ENCODE data around the gene ITPR2. TPM values are rescaled to one million over a fixed set of nuclear protein-coding genes. Genes with fewer than 3 reads are reported as not detected.

ITPR2 gene
- total RNA-seq, 1 donor from 2014 or later: 14.6 TPM

GRCh38 chr12:26630546-26631027, 202.4 kb downstream of the ITPR2 start:
- no peak overlapping the region for H3K9ac ChIP-seq (ENCODE audit: low read depth in 1 of 3, low read length in 3 of 3)
- H3K4me3 ChIP-seq (ENCODE audit: low read length in 3 of 3): peak overlapping the region in 1 of 3 donors; percentile 24
- H3K27ac ChIP-seq (ENCODE audit: low read depth, low read length): no peak overlapping the region
- H3K4me1 ChIP-seq (ENCODE audit: control insufficient read depth in 3 of 3, insufficient read depth in 3 of 3, low read length in 3 of 3): peaks cover 0 to 3% (median 0%) of the 10 kb centered on the region in 3 donors
- H3K27me3 ChIP-seq (ENCODE audit: control insufficient read depth in 3 of 3, insufficient read depth in 3 of 3, low read length in 3 of 3): no peaks in the 10 kb centered on the region
- H3K9me3 ChIP-seq (ENCODE audit: control insufficient read depth in 3 of 3, low read length in 3 of 3): no peaks in the 10 kb centered on the region
- peaks cover 0 to 2% (median 0%) of the 10 kb centered on the region in 3 donors for H3K36me3 ChIP-seq (ENCODE audit: control insufficient read depth in 3 of 3, insufficient read depth in 3 of 3, low read length in 3 of 3)

GRCh38 chr12:26629864-26630263, 203.1 kb downstream of the ITPR2 start:
- H3K9me3 ChIP-seq (ENCODE audit: control insufficient read depth in 3 of 3, low read length in 3 of 3): no peaks in the 10 kb centered on the region
- H3K9ac ChIP-seq (ENCODE audit: low read depth in 1 of 3, low read length in 3 of 3): no peak overlapping the region
- no peaks in the 10 kb centered on the region for H3K27me3 ChIP-seq (ENCODE audit: control insufficient read depth in 3 of 3, insufficient read depth in 3 of 3, low read length in 3 of 3)
- H3K36me3 ChIP-seq (ENCODE audit: control insufficient read depth in 3 of 3, insufficient read depth in 3 of 3, low read length in 3 of 3): peaks cover 0 to 2% (median 0%) of the 10 kb centered on the region in 3 donors
- peaks cover 0 to 3% (median 0%) of the 10 kb centered on the region in 3 donors for H3K4me1 ChIP-seq (ENCODE audit: control insufficient read depth in 3 of 3, insufficient read depth in 3 of 3, low read length in 3 of 3)
- H3K4me3 ChIP-seq (ENCODE audit: low read length in 3 of 3): no peak overlapping the region
- H3K27ac ChIP-seq (ENCODE audit: low read depth, low read length): no peak overlapping the region

GRCh38 chr12:26628234-26628633, 204.8 kb downstream of the ITPR2 start:
- H3K4me1 ChIP-seq (ENCODE audit: control insufficient read depth in 3 of 3, insufficient read depth in 3 of 3, low read length in 3 of 3): peaks cover 0 to 3% (median 0%) of the 10 kb centered on the region in 3 donors

GRCh38 chr12:26627335-26627734, 205.7 kb downstream of the ITPR2 start:
- Histone ChIP-seq H3K9me3 (ENCODE audit: control insufficient read depth in 3 of 3, low read length in 3 of 3) (no peaks in the 10 kb centered on the region), H3K27me3 (ENCODE audit: control insufficient read depth in 3 of 3, insufficient read depth in 3 of 3, low read length in 3 of 3) (no peaks in the 10 kb centered on the region), H3K4me3 (ENCODE audit: low read length in 3 of 3) (no peak overlapping the region), H3K27ac (ENCODE audit: low read depth, low read length) (no peak overlapping the region), H3K9ac (ENCODE audit: low read depth in 1 of 3, low read length in 3 of 3) (no peak overlapping the region), H3K4me1 (ENCODE audit: control insufficient read depth in 3 of 3, insufficient read depth in 3 of 3, low read length in 3 of 3) (peaks cover 0 to 3% (median 0%) of the 10 kb centered on the region in 3 donors), H3K36me3 (ENCODE audit: control insufficient read depth in 3 of 3, insufficient read depth in 3 of 3, low read length in 3 of 3) (peaks cover 0 to 2% (median 0%) of the 10 kb centered on the region in 3 donors)

More at GRCh38 chr12:26628234-26628633, 204.8 kb downstream of the ITPR2 start:
- Histone ChIP-seq H3K4me3 (ENCODE audit: low read length in 3 of 3) (no peak overlapping the region), H3K36me3 (ENCODE audit: control insufficient read depth in 3 of 3, insufficient read depth in 3 of 3, low read length in 3 of 3) (peaks cover 0 to 2% (median 0%) of the 10 kb centered on the region in 3 donors), H3K27ac (ENCODE audit: low read depth, low read length) (no peak overlapping the region), H3K9me3 (ENCODE audit: control insufficient read depth in 3 of 3, low read length in 3 of 3) (no peaks in the 10 kb centered on the region), H3K9ac (ENCODE audit: low read depth in 1 of 3, low read length in 3 of 3) (no peak overlapping the region), H3K27me3 (ENCODE audit: control insufficient read depth in 3 of 3, insufficient read depth in 3 of 3, low read length in 3 of 3) (no peaks in the 10 kb centered on the region)

DNA sequence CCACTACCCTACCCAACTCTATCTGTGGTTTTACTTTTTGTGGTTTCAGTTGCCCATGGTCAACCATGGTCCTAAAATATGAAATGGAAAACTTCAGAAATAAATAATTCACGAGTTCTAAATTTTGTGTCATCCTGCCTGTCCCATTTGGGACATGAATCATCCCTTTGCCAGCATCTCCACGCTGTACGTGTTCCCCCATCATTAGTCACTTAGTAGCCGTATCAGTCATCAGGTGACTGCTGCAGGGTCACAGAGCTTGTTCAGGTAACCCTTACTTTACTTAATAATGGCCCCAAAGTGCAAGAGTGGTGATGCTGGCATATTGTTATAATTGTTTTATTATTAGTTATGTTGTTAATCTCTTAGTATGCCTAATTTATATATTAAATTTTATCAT, 209.9 kb downstream of the ITPR2 start:
- no peak overlapping the region for H3K27ac ChIP-seq (ENCODE audit: low read depth, low read length)
- H3K27me3 ChIP-seq (ENCODE audit: control insufficient read depth in 3 of 3, insufficient read depth in 3 of 3, low read length in 3 of 3): no peaks in the 10 kb centered on the region
- H3K4me1 ChIP-seq (ENCODE audit: control insufficient read depth in 3 of 3, insufficient read depth in 3 of 3, low read length in 3 of 3): peaks cover 2 to 4% (median 4%) of the 10 kb centered on the region in 3 donors
- H3K4me3 ChIP-seq (ENCODE audit: low read length in 3 of 3): no peak overlapping the region
- no peaks in the 10 kb centered on the region for H3K9me3 ChIP-seq (ENCODE audit: control insufficient read depth in 3 of 3, low read length in 3 of 3)
- peaks cover 3 to 10% (median 7%) of the 10 kb centered on the region in 3 donors for H3K36me3 ChIP-seq (ENCODE audit: control insufficient read depth in 3 of 3, insufficient read depth in 3 of 3, low read length in 3 of 3)
- no peak overlapping the region for H3K9ac ChIP-seq (ENCODE audit: low read depth in 1 of 3, low read length in 3 of 3)

- peaks cover 3 to 10% (median 7%) of the 10 kb centered on the region in 3 donors for H3K36me3 ChIP-seq (ENCODE audit: control insufficient read depth in 3 of 3, insufficient read depth in 3 of 3, low read length in 3 of 3)
- H3K9ac ChIP-seq (ENCODE audit: low read depth in 1 of 3, low read length in 3 of 3): no peak overlapping the region
- no peak overlapping the region for H3K4me3 ChIP-seq (ENCODE audit: low read length in 3 of 3)
- H3K9me3 ChIP-seq (ENCODE audit: control insufficient read depth in 3 of 3, low read length in 3 of 3): no peaks in the 10 kb centered on the region
- H3K4me1 ChIP-seq (ENCODE audit: control insufficient read depth in 3 of 3, insufficient read depth in 3 of 3, low read length in 3 of 3): peaks cover 2 to 4% (median 4%) of the 10 kb centered on the region in 3 donors
- no peaks in the 10 kb centered on the region for H3K27me3 ChIP-seq (ENCODE audit: control insufficient read depth in 3 of 3, insufficient read depth in 3 of 3, low read length in 3 of 3)
- no peak overlapping the region for H3K27ac ChIP-seq (ENCODE audit: low read depth, low read length)
These were observed 210.4 kb downstream of the ITPR2 start for GRCh38 chr12:26622601-26623000.

- no peak overlapping the region for H3K27ac ChIP-seq (ENCODE audit: low read depth, low read length)
- H3K9me3 ChIP-seq (ENCODE audit: control insufficient read depth in 3 of 3, low read length in 3 of 3): no peaks in the 10 kb centered on the region
- H3K27me3 ChIP-seq (ENCODE audit: control insufficient read depth in 3 of 3, insufficient read depth in 3 of 3, low read length in 3 of 3): no peaks in the 10 kb centered on the region
- H3K36me3 ChIP-seq (ENCODE audit: control insufficient read depth in 3 of 3, insufficient read depth in 3 of 3, low read length in 3 of 3): peaks cover 3 to 10% (median 7%) of the 10 kb centered on the region in 3 donors
- no peak overlapping the region for H3K9ac ChIP-seq (ENCODE audit: low read depth in 1 of 3, low read length in 3 of 3)
- no peak overlapping the region for H3K4me3 ChIP-seq (ENCODE audit: low read length in 3 of 3)
- peaks cover 2 to 4% (median 4%) of the 10 kb centered on the region in 3 donors for H3K4me1 ChIP-seq (ENCODE audit: control insufficient read depth in 3 of 3, insufficient read depth in 3 of 3, low read length in 3 of 3)
These were observed 211.1 kb downstream of the ITPR2 start for GRCh38 chr12:26621932-26622331.

- Histone ChIP-seq H3K9me3 (ENCODE audit: control insufficient read depth in 3 of 3, low read length in 3 of 3) (no peaks in the 10 kb centered on the region), H3K4me3 (ENCODE audit: low read length in 3 of 3) (no peak overlapping the region), H3K27me3 (ENCODE audit: control insufficient read depth in 3 of 3, insufficient read depth in 3 of 3, low read length in 3 of 3) (no peaks in the 10 kb centered on the region), H3K27ac (ENCODE audit: low read depth, low read length) (no peak overlapping the region), H3K36me3 (ENCODE audit: control insufficient read depth in 3 of 3, insufficient read depth in 3 of 3, low read length in 3 of 3) (peaks cover 3 to 10% (median 7%) of the 10 kb centered on the region in 3 donors), H3K4me1 (ENCODE audit: control insufficient read depth in 3 of 3, insufficient read depth in 3 of 3, low read length in 3 of 3) (peaks cover 2 to 4% (median 4%) of the 10 kb centered on the region in 3 donors), H3K9ac (ENCODE audit: low read depth in 1 of 3, low read length in 3 of 3) (no peak overlapping the region)
These were observed 212.1 kb downstream of the ITPR2 start for GRCh38 chr12:26620907-26621306.

DNA sequence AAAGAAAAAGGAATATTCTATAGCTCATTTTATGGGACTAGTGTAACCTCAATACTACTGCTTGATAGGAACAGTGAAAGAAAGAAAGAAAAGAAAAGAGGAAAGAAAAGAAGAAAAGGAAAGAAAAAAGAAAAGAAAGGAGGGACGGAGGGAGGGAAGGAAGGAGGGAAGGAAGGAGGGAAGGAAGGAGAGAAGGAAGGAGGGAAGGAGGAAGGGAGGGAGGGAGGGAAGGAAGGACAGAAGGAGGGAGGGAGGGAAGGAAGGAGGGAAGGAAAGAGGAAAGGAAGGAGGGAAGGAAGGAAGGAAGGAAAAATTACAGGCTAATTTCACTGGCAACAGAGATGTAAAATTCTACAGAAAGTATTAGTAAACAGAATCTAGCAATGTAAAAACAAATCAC, 215.5 kb downstream of the ITPR2 start:
- H3K9ac ChIP-seq (ENCODE audit: low read depth in 1 of 3, low read length in 3 of 3): no peak overlapping the region

DNA sequence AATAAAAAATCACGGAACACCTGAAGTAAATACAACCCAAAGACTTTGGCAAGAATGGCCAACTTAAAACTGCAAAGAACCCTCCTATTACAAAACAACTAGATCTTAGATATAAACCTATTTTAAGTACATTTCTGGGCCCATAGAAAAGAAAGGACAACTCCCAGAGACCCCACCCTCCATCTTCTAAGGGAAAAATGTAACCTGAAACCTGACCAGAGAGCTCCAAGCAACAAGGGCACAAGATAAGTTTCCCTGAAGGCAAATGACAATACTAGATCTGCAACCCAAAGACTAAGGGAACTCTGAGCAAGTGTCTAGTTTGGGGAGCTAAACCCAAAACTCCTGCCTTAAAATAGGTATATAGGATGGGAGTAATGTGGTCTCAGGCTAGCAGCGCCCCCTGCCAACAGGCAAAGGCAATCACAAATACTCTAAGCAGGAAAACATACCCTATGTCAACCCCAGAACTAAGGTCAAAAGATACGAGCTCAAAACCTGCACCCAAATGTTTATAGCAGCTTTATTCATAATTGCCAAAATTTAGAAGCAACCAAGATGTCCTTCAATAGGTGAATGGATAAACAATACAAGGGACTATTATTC, 218.9 kb downstream of the ITPR2 start:
- H3K9me3 ChIP-seq (ENCODE audit: control insufficient read depth in 3 of 3, low read length in 3 of 3): no peaks in the 10 kb centered on the region
- no peaks in the 10 kb centered on the region for H3K27me3 ChIP-seq (ENCODE audit: control insufficient read depth in 3 of 3, insufficient read depth in 3 of 3, low read length in 3 of 3)
- H3K9ac ChIP-seq (ENCODE audit: low read depth in 1 of 3, low read length in 3 of 3): no peak overlapping the region
- H3K36me3 ChIP-seq (ENCODE audit: control insufficient read depth in 3 of 3, insufficient read depth in 3 of 3, low read length in 3 of 3): no peaks in the 10 kb centered on the region
- H3K4me1 ChIP-seq (ENCODE audit: control insufficient read depth in 3 of 3, insufficient read depth in 3 of 3, low read length in 3 of 3): no peaks in the 10 kb centered on the region
- H3K27ac ChIP-seq (ENCODE audit: low read depth, low read length): no peak overlapping the region
- no peak overlapping the region for H3K4me3 ChIP-seq (ENCODE audit: low read length in 3 of 3)

More for the DNA sequence above, 215.5 kb downstream of the ITPR2 start:
- H3K4me1 ChIP-seq (ENCODE audit: control insufficient read depth in 3 of 3, insufficient read depth in 3 of 3, low read length in 3 of 3): peaks cover 2 to 4% (median 4%) of the 10 kb centered on the region in 3 donors
- H3K9me3 ChIP-seq (ENCODE audit: control insufficient read depth in 3 of 3, low read length in 3 of 3): no peaks in the 10 kb centered on the region
- H3K27ac ChIP-seq (ENCODE audit: low read depth, low read length): no peak overlapping the region
- H3K36me3 ChIP-seq (ENCODE audit: control insufficient read depth in 3 of 3, insufficient read depth in 3 of 3, low read length in 3 of 3): peaks cover 3 to 10% (median 7%) of the 10 kb centered on the region in 3 donors
- no peaks in the 10 kb centered on the region for H3K27me3 ChIP-seq (ENCODE audit: control insufficient read depth in 3 of 3, insufficient read depth in 3 of 3, low read length in 3 of 3)
- H3K4me3 ChIP-seq (ENCODE audit: low read length in 3 of 3): no peak overlapping the region

Measured in skeletal muscle tissue (tissue), 4 donors.